ENCODE data around the gene NCK2. TPM values are rescaled to one million over a fixed set of nuclear protein-coding genes. Genes with fewer than 3 reads are reported as not detected.

Gene NCK2
- total and polyA plus RNA-seq, 9 of the 15 experiments (the other 6 are each of a cell fraction or from before 2014, with no cell fraction given) = 0.90 to 27.9 (median 15.9) TPM

DNA sequence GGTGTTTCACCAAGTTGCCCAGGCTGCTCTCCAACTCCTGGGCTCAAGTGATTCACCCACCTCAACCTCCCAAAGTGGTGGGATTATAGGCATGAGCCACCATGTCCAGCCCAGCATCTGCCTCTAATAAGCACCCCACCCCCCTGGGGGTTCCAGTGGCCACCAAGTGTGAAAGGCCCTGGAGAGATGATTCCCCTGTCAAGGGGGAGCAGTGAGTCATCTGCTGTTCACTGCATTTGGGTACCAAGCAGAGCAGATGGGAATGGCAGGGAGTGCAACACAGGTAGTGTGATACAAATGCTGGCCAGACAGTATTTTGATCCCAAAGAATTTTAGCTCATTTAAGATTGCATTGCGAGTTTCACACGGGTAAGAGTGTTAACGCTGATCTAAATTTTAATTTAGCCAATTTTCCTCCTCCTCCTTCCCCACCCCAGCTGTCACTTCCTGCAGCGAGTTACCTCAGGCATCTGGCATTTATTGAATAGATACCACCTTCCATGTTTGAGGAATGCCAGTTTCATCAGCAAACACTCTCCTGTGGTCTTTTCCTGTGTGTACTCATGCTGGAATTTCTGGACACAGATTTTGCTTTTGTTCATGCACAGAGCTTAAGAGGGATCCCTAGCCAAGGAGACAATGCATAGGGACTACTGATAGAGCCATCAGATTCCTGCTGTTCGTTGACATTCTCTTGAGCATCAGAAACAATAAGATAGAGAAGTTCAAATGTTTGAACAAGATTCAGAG, 32.4 kb upstream of the NCK2 start:
- H2AFZ ChIP-seq (ENCODE audit: low read depth, low read length) = no peak overlapping the region
- H3K9ac ChIP-seq (ENCODE audit: insufficient read depth in 1 of 2, low read depth in 2 of 2, low read length in 2 of 2) = no peak overlapping the region
- H3K27me3 ChIP-seq (ENCODE audit: control insufficient read depth in 2 of 2, insufficient read depth in 2 of 2, low read length in 2 of 2) = 0 out of 5 replicates have a peak, but pooled peaks cover 0 to 8% of the 10 kb centered on the region in 2 experiments
- no peaks in the 10 kb centered on the region for H3K9me3 ChIP-seq (replicated peaks; ENCODE audit: control insufficient read depth, insufficient read depth, low read depth, low read length)
- no peaks in the 10 kb centered on the region for H3K36me3 ChIP-seq (ENCODE audit: control insufficient read depth, insufficient read depth, low read length)
- in situ Hi-C loops (cut with MboI) = no loop called here
- ChIA-PET POLR2A (interaction anchor here (0.5 to 2.1 kb wide), 5 partner anchors 10 to 149 kb away, joined by 3 to 5 read pairs (median 3); no protein-coding TSS in a partner anchor), CTCF (ENCODE audit: low intra/inter-chr PET ratio) (no interaction called here)
- no peaks in the 10 kb centered on the region for H3K9me1 ChIP-seq (ENCODE audit: control insufficient read depth, insufficient read depth, low read length)
- ATAC-seq = no peak
- no TSS peak for BruUV-seq (replicated peaks)
- no peak overlapping the region for H3K4me3 ChIP-seq
- H3K79me2 ChIP-seq (ENCODE audit: control insufficient read depth, insufficient read depth, low read length) = no peaks in the 10 kb centered on the region
- intact Hi-C loops (cut with micrococcal nuclease) = no loop called here
- no peak for TF ChIP-seq GABPB1 (CRISPR knock-in tag; IDR thresholded peaks at IDR 0.05)
- no peak for TF ChIP-seq RBM14 (IDR thresholded peaks at IDR 0.05; ENCODE audit: borderline replicate concordance, insufficient read depth, low read depth, low read length)
- TF ChIP-seq HDGF (IDR thresholded peaks at IDR 0.05) = no peak
- no peak for TF ChIP-seq ARHGAP35 (IDR thresholded peaks at IDR 0.05; ENCODE audit: partially characterized antibody)
- no peak for TF ChIP-seq WHSC1 (IDR thresholded peaks at IDR 0.05; ENCODE audit: low read length)
- TF ChIP-seq ZNF764 (CRISPR knock-in tag; IDR thresholded peaks at IDR 0.05; ENCODE audit: low read depth) = no peak
- DNase-seq (ENCODE audit: extremely low read depth in 1 of 4, low spot score in 3 of 4) = no peak
- 12% methylated on average over 5 of the region's 5 CpGs for WGBS (ENCODE audit: insufficient coverage, low coverage, missing lambda C conversion rate)
- no peak overlapping the region for H3K27ac ChIP-seq (ENCODE audit: extremely low read depth, low read depth, low read length)
- H3K4me1 ChIP-seq (replicated peaks in 1 of 2; ENCODE audit: control insufficient read depth in 2 of 2, insufficient read depth in 2 of 2, low read length in 2 of 2) = peaks cover 0 to 6% of the 10 kb centered on the region in 2 experiments; a peak in 1 of 5 replicates
- FAIRE-seq = no peak
- no peak overlapping the region for H3K4me2 ChIP-seq (ENCODE audit: insufficient read depth, low read length)
- no peaks in the 10 kb centered on the region for H4K20me1 ChIP-seq (replicated peaks; ENCODE audit: control insufficient read depth, insufficient read depth, low read length)

Measured in K562 (cell line).